SK-N-SH (cell line): Measurements from ENCODE around the gene SMPDL3B. TPM values are rescaled to one million over a fixed set of nuclear protein-coding genes. Genes with fewer than 3 reads are reported as not detected.

Source experiments
- CTCF ChIA-PET: fragments of 300-600, 350-600 bp; formaldehyde crosslinking; extraction: SDS; loops from one replicate; lab custom pipeline; 2021; lab: Yijun Ruan, JAX
- POLR2A ChIA-PET: fragments of 350-600 bp; sonication (Branson Sonifier 250); formaldehyde crosslinking; extraction: SDS; loops from one replicate; lab custom pipeline; 2020; ENCODE audit warnings: antibody characterized with exemption, inconsistent platforms; lab: Yijun Ruan, JAX
- DNase-seq: peaks from one replicate; pipeline ENCODE4 v3.0.0; 2012
- H2AFZ ChIP-seq: fragments of 200-600 bp; sonication (generic); 2 replicates; pipeline ENCODE4 v1.8.1; 2016; ENCODE audit warnings: antibody characterized with exemption, mild to moderate bottlenecking, low read depth
- H3F3A ChIP-seq: fragments of 200-600 bp; sonication (generic); replicated peaks from 2 replicates; pipeline ENCODE3; 2016; ENCODE audit warnings: antibody characterized with exemption, mild to moderate bottlenecking; ENCODE audit not compliant: insufficient read depth
- H3K27ac ChIP-seq, 2 experiments: fragments of 200-500 bp in 1 of 2; fragments of 200-600 bp in 1 of 2; sonication (Bioruptor generic) in 1 of 2; sonication (generic), shearing (Covaris generic) in 1 of 2; 2 replicates each; pipeline versions ENCODE4 v1.5.1 to v1.6.1; 2014 to 2016; ENCODE audit warnings: low read depth in 2 of 2, inconsistent platforms in 1 of 2, low read length in 1 of 2, mild to moderate bottlenecking in 1 of 2, mixed read lengths in 1 of 2
- H3K27me3 ChIP-seq: fragments of 200-600 bp; sonication (generic), shearing (Covaris generic); 2 replicates; pipeline ENCODE4 v1.6.1; 2016; ENCODE audit warnings: mixed run types; ENCODE audit not compliant: insufficient read depth
- H3K36me3 ChIP-seq, 2 experiments: fragments of 200-500 bp in 1 of 2; fragments of 200-600 bp in 1 of 2; sonication (Bioruptor generic) in 1 of 2; sonication (generic) in 1 of 2; replicated peaks in 1 of 2; 2 replicates each; pipeline versions ENCODE3 to v1.5.1; 2014 to 2016; ENCODE audit warnings: low read length in 1 of 2, mild to moderate bottlenecking in 1 of 2; ENCODE audit not compliant: insufficient read depth in 2 of 2, control insufficient read depth in 1 of 2
- H3K4me1 ChIP-seq, 2 experiments: fragments of 200-500 bp in 1 of 2; fragments of 200-600 bp in 1 of 2; sonication (Bioruptor generic) in 1 of 2; sonication (generic), shearing (Covaris generic) in 1 of 2; 2 replicates each; pipeline versions ENCODE4 v1.5.1 to v1.6.1; 2014 to 2016; ENCODE audit warnings: low read depth in 1 of 2, low read length in 1 of 2, mixed run types in 1 of 2; ENCODE audit not compliant: insufficient read depth in 2 of 2, control insufficient read depth in 1 of 2
- H3K4me2 ChIP-seq: fragments of 200-600 bp; sonication (generic), shearing (Covaris generic); 2 replicates; pipeline ENCODE4 v1.6.1; 2017; ENCODE audit warnings: mixed run types
- H3K4me3 ChIP-seq, 2 experiments: fragments of 200-500 bp in 1 of 2; fragments of 200-600 bp in 1 of 2; sonication (Bioruptor generic) in 1 of 2; sonication (generic), shearing (Covaris generic) in 1 of 2; 2 replicates each; pipeline versions ENCODE4 v1.5.1 to v1.8.1; 2014 to 2016; ENCODE audit warnings: low read depth in 2 of 2, inconsistent platforms in 1 of 2, low read length in 1 of 2, mild to moderate bottlenecking in 1 of 2, mixed read lengths in 1 of 2, moderate library complexity in 1 of 2
- H3K79me2 ChIP-seq: fragments of 200-600 bp; sonication (generic); 2 replicates; pipeline ENCODE4 v1.8.1; 2017; ENCODE audit warnings: mild to moderate bottlenecking; ENCODE audit not compliant: insufficient read depth
- H3K9ac ChIP-seq: fragments of 200-600 bp; sonication (generic); 2 replicates; pipeline ENCODE4 v1.6.1; 2017; ENCODE audit warnings: mixed run types
- H3K9me2 ChIP-seq: fragments of 200-600 bp; sonication (generic); 2 replicates; pipeline ENCODE4 v1.6.1; 2017; ENCODE audit warnings: mixed run types
- H3K9me3 ChIP-seq: fragments of 200-600 bp; sonication (generic); 2 replicates; pipeline ENCODE4 v1.6.1; 2017; ENCODE audit warnings: mixed run types, mild to moderate bottlenecking, moderate library complexity
- H4K20me1 ChIP-seq: fragments of 200-600 bp; sonication (generic); 2 replicates; pipeline ENCODE4 v1.6.1; 2017; ENCODE audit warnings: mild to moderate bottlenecking, mixed run types; ENCODE audit not compliant: insufficient read depth
- CHD2 ChIP-seq: fragments of 150-350 bp; IDR thresholded peaks from 2 replicates; pipeline ENCODE4 v1.6.1; 2018; ENCODE audit warnings: low read length; ENCODE audit not compliant: partially characterized antibody
- CTCF ChIP-seq: fragments of 200-600 bp; sonication (generic); IDR thresholded peaks from 2 replicates; pipeline ENCODE4 v1.6.1; 2017; ENCODE audit warnings: antibody characterized with exemption, mild to moderate bottlenecking, moderate library complexity
- ELF1 ChIP-seq: IDR thresholded peaks from 2 replicates; pipeline ENCODE4 v1.4.0; 2012
- FOSL2 ChIP-seq: IDR thresholded peaks from 2 replicates; pipeline ENCODE4 v1.4.0; 2012; ENCODE audit warnings: low read depth, mild to moderate bottlenecking, moderate library complexity, borderline replicate concordance
- FOXJ3 ChIP-seq: sonication (generic); formaldehyde crosslinking; IDR thresholded peaks from 2 replicates; pipeline ENCODE4 v1.5.1; 2020; ENCODE audit warnings: mild to moderate bottlenecking, missing genetic modification reagents
- FOXM1 ChIP-seq: IDR thresholded peaks from 2 replicates; pipeline ENCODE4 v1.4.0; 2012; ENCODE audit warnings: low read depth, mild to moderate bottlenecking
- IRF3 ChIP-seq: fragments of 150-350 bp; IDR thresholded peaks from 2 replicates; pipeline ENCODE4 v1.6.1; 2016; ENCODE audit warnings: mild to moderate bottlenecking, low read depth, low read length
- MAX ChIP-seq: IDR thresholded peaks from 2 replicates; pipeline ENCODE4 v1.4.0; 2012; ENCODE audit warnings: low read depth
- NFIC ChIP-seq: IDR thresholded peaks from 2 replicates; pipeline ENCODE4 v1.4.0; 2012; ENCODE audit warnings: borderline replicate concordance
- NRF1 ChIP-seq: IDR thresholded peaks from 2 replicates; pipeline ENCODE4 v1.6.1; 2012; ENCODE audit warnings: low read depth, mild to moderate bottlenecking, low read length
- PBX3 ChIP-seq: IDR thresholded peaks from 2 replicates; pipeline ENCODE4; 2012
- RAD21 ChIP-seq: IDR thresholded peaks from 2 replicates; pipeline ENCODE4 v1.6.1; 2012; ENCODE audit warnings: mild to moderate bottlenecking, low read length
- RCOR1 ChIP-seq: fragments of 150-350 bp; IDR thresholded peaks from 2 replicates; pipeline ENCODE4 v1.6.1; 2017; ENCODE audit warnings: antibody characterized with exemption, low read length
- REST ChIP-seq: IDR thresholded peaks from 2 replicates; pipeline ENCODE4 v1.6.1; 2012; ENCODE audit warnings: mild to moderate bottlenecking, low read depth, low read length, moderate library complexity
- SIN3A ChIP-seq: IDR thresholded peaks from 2 replicates; pipeline ENCODE4 v1.6.1; 2012; ENCODE audit warnings: low read depth, mild to moderate bottlenecking, low read length, moderate library complexity, borderline replicate concordance
- TAF1 ChIP-seq: IDR thresholded peaks from 2 replicates; pipeline ENCODE4 v1.6.1; 2012; ENCODE audit warnings: low read depth, mild to moderate bottlenecking, low read length, moderate library complexity, borderline replicate concordance
- TCF12 ChIP-seq: IDR thresholded peaks from 2 replicates; pipeline ENCODE4 v1.4.0; 2012
- WGBS: methylation state at CpG from one replicate; pipeline ENCODE4 v1.1.6; 2017; ENCODE audit warnings: low lambda C conversion rate; 5-methylcytosine and 5-hydroxymethylcytosine counted together
- polyA plus RNA-seq, 3 experiments: library from polyadenylated mRNA; depleted of rRNA; stranded (reverse); fragments of >200 nt; gene quantifications; 2 replicates each; pipeline ENCODE4 v1.2.3, GENCODE V29; 2012

The SMPDL3B gene
- polyA plus RNA-seq, 1 of the 3 experiments (the other 2 are of a cell fraction), result 0.95 TPM

- CTCF ChIA-PET, result no interaction called here
- H3K4me1 ChIP-seq, result peaks cover 0 to 7% of the 10 kb centered on the region in 2 experiments; a peak in 1 of 4 replicates
- H3K27ac ChIP-seq, result no peak overlapping the region
- no peak overlapping the region for H3K4me2 ChIP-seq
- H3K36me3 ChIP-seq, result no peaks in the 10 kb centered on the region
- H3K27me3 ChIP-seq, result no peaks in the 10 kb centered on the region
- no peaks in the 10 kb centered on the region for H3K9me3 ChIP-seq
- H4K20me1 ChIP-seq, result no peaks in the 10 kb centered on the region
- H3K79me2 ChIP-seq, result no peaks in the 10 kb centered on the region
- no peaks in the 10 kb centered on the region for H3F3A ChIP-seq
- TF ChIP-seq TAF1, result no peak
- TF ChIP-seq REST, result no peak
- TF ChIP-seq CTCF, result no peak
- TF ChIP-seq SIN3A, result no peak
- no peak for TF ChIP-seq FOXJ3
- TF ChIP-seq FOSL2, result no peak
- no peak for TF ChIP-seq RCOR1
- no peak overlapping the region for H2AFZ ChIP-seq
- no peak for DNase-seq
- 86% methylated on average over 6 of the region's 6 CpGs for WGBS
- no peak overlapping the region for H3K4me3 ChIP-seq
- H3K9me2 ChIP-seq, result no peaks in the 10 kb centered on the region
- H3K9ac ChIP-seq, result no peak overlapping the region
- POLR2A ChIA-PET, result no interaction called here
These were observed 3.6 kb upstream of the SMPDL3B start for GRCh38 chr1:27931184-27931583.

- no peak for DNase-seq
- Histone ChIP-seq H2AFZ (no peak overlapping the region), H4K20me1 (no peaks in the 10 kb centered on the region), H3K79me2 (no peaks in the 10 kb centered on the region), H3K9ac (no peak overlapping the region), H3K9me2 (no peaks in the 10 kb centered on the region), H3F3A (no peaks in the 10 kb centered on the region), H3K4me3 (no peak overlapping the region), H3K36me3 (no peaks in the 10 kb centered on the region), H3K27ac (no peak overlapping the region), H3K4me2 (no peak overlapping the region), H3K27me3 (no peaks in the 10 kb centered on the region), H3K9me3 (no peaks in the 10 kb centered on the region), H3K4me1 (peaks cover 0 to 7% of the 10 kb centered on the region in 2 experiments; a peak in 1 of 4 replicates)
- TF ChIP-seq RAD21 (no peak), IRF3 (no peak), NRF1 (no peak), NFIC (no peak), CHD2 (no peak), MAX (no peak), PBX3 (no peak), FOXM1 (no peak), TCF12 (no peak), ELF1 (no peak)
- CTCF ChIA-PET, result no interaction called here
- WGBS, result 86% methylated on average over 4 of the region's 4 CpGs
- POLR2A ChIA-PET, result no interaction called here
These were observed 3.0 kb upstream of the SMPDL3B start for GRCh38 chr1:27931759-27932158.
